A549 (cell line): ENCODE measurements around the gene AKAP11. TPM values are rescaled to one million over a fixed set of nuclear protein-coding genes. Genes with fewer than 3 reads are reported as not detected.

Experiments
- ATAC-seq, 2 experiments: fragments of 200-7000 bp in 1 of 2; fragments of >200 bp in 1 of 2; cut with Nextera tagmentation in 1 of 2; cut with Tn5 transposase in 1 of 2; 3 replicates each; pipeline versions ENCODE4 v1.8.0 to v1.9.1; 2018 to 2020; ENCODE audit warnings: mild to moderate bottlenecking in 1 of 2, moderate library complexity in 1 of 2
- CTCF ChIA-PET: fragments of 300-600 bp; sonication (Branson Sonifier 250); formaldehyde crosslinking; extraction: SDS; loops from one replicate; lab custom pipeline; 2021; ENCODE audit warnings: antibody characterized with exemption, inconsistent platforms; lab: Yijun Ruan, JAX
- POLR2A ChIA-PET: fragments of 350-600 bp; formaldehyde crosslinking; extraction: SDS; loops from one replicate; lab custom pipeline; 2021; ENCODE audit warnings: antibody characterized with exemption, inconsistent platforms; lab: Yijun Ruan, JAX
- DNase-seq, 2 experiments: peaks; one replicate each; pipeline versions ENCODE4 v3.0.0 to v3.0.0-alpha.2; 2011 to 2016; ENCODE audit warnings: low read depth in 1 of 2, low spot score in 1 of 2
- FAIRE-seq: peaks from 2 replicates; lab custom pipeline; 2011; peaks lifted over from hg19 to GRCh38; lab: Jason Lieb, UNC
- H3K27ac ChIP-seq, 2 experiments: fragments of >200 bp; sonication (Bioruptor Twin); formaldehyde crosslinking; 3 replicates each; pipeline ENCODE4 v1.5.1; 2016 to 2017
- H3K4me1 ChIP-seq: fragments of >200 bp; sonication (Bioruptor Twin); formaldehyde crosslinking; 3 replicates; pipeline ENCODE4 v1.6.1; 2016
- H3K4me2 ChIP-seq: fragments of >200 bp; sonication (Bioruptor Twin); formaldehyde crosslinking; 3 replicates; pipeline ENCODE4 v1.6.1; 2016
- H3K4me3 ChIP-seq: fragments of >200 bp; sonication (Bioruptor Twin); formaldehyde crosslinking; 3 replicates; pipeline ENCODE4 v1.5.1; 2016
- H3K9me3 ChIP-seq: fragments of >200 bp; sonication (Bioruptor Twin); formaldehyde crosslinking; 3 replicates; pipeline ENCODE4 v1.6.1; 2016
- CBX2 ChIP-seq: fragments of 200-600 bp; sonication (generic); IDR thresholded peaks from 2 replicates; pipeline ENCODE4 v1.6.1; 2016; ENCODE audit warnings: low read depth, mild to moderate bottlenecking, borderline replicate concordance
- CEBPB ChIP-seq, 2 experiments: fragments of >200 bp in 1 of 2; sonication (Bioruptor Twin) in 1 of 2; formaldehyde crosslinking in 1 of 2; IDR thresholded peaks; 2 replicates each; pipeline ENCODE4 v1.6.1; 2012 to 2016
- EHF ChIP-seq: fragments of 250-450 bp; sonication (Bioruptor Pico); IDR thresholded peaks from 2 replicates; pipeline ENCODE4 v1.5.0; 2020; ENCODE audit warnings: mild to moderate bottlenecking
- ESRRA ChIP-seq: fragments of 150-350 bp; IDR thresholded peaks from 2 replicates; pipeline ENCODE4 v1.6.1; 2014; ENCODE audit warnings: mild to moderate bottlenecking, low read length, borderline replicate concordance
- FOSL2 ChIP-seq, 2 experiments: fragments of 450-650 bp in 1 of 2; fragments of >200 bp in 1 of 2; sonication (Bioruptor Twin) in 1 of 2; formaldehyde crosslinking; IDR thresholded peaks; 2 replicates each; pipeline versions ENCODE4 v1.5.0 to v1.6.1; 2016 to 2020; ENCODE audit warnings: mild to moderate bottlenecking in 1 of 2, moderate library complexity in 1 of 2
- GATA3 ChIP-seq: IDR thresholded peaks from 2 replicates; pipeline ENCODE4 v1.6.1; 2012; ENCODE audit warnings: borderline replicate concordance
- HES2 ChIP-seq: fragments of >200 bp; sonication (Bioruptor Twin); formaldehyde crosslinking; IDR thresholded peaks from 2 replicates; pipeline ENCODE4 v1.6.1; 2016
- HOXA7 ChIP-seq: fragments of 250-450 bp; sonication (Bioruptor Pico); IDR thresholded peaks from 2 replicates; pipeline ENCODE4 v1.5.0; 2020; ENCODE audit warnings: mild to moderate bottlenecking, moderate library complexity
- HOXB13 ChIP-seq: fragments of 250-450 bp; sonication (Bioruptor Pico); IDR thresholded peaks from 2 replicates; pipeline ENCODE4 v1.5.0; 2020; ENCODE audit warnings: low read depth, mild to moderate bottlenecking, moderate library complexity
- HOXB5 ChIP-seq: fragments of 250-450 bp; sonication (Bioruptor Pico); IDR thresholded peaks from 2 replicates; pipeline ENCODE4 v1.5.0; 2020; ENCODE audit warnings: mild to moderate bottlenecking, moderate library complexity
- MAFK ChIP-seq: fragments of 450-650 bp; IDR thresholded peaks from 2 replicates; pipeline ENCODE4 v1.6.1; 2014; ENCODE audit not compliant: partially characterized antibody
- MYC ChIP-seq: IDR thresholded peaks from 2 replicates; pipeline ENCODE4 v1.6.1; 2012; ENCODE audit warnings: mild to moderate bottlenecking, inconsistent platforms, low read length, improper control_type of control experiment, borderline replicate concordance
- RAD21 ChIP-seq, 2 experiments: fragments of >200 bp in 1 of 2; sonication (Bioruptor Twin) in 1 of 2; formaldehyde crosslinking in 1 of 2; IDR thresholded peaks in 1 of 2; conservative IDR thresholded peaks in 1 of 2; 2 replicates in 1 of 2; 3 replicates in 1 of 2; pipeline ENCODE4 v1.6.1; 2012 to 2018; ENCODE audit warnings: inconsistent platforms in 1 of 2
- RARB ChIP-seq: fragments of 250-450 bp; sonication (Bioruptor Pico); IDR thresholded peaks from 2 replicates; pipeline ENCODE4 v1.8.0; 2021; ENCODE audit warnings: mild to moderate bottlenecking, moderate library complexity
- RCOR1 ChIP-seq: fragments of 150-350 bp; IDR thresholded peaks from 2 replicates; pipeline ENCODE4 v1.6.1; 2014; ENCODE audit warnings: antibody characterized with exemption, low read length, low read depth
- RFX5 ChIP-seq: fragments of 450-650 bp; IDR thresholded peaks from 2 replicates; pipeline ENCODE4 v1.7.1; 2014; ENCODE audit warnings: antibody characterized with exemption, mild to moderate bottlenecking, moderate library complexity
- RNF2 ChIP-seq: fragments of 200-600 bp; sonication (generic); IDR thresholded peaks from 2 replicates; pipeline ENCODE4 v1.6.1; 2016; ENCODE audit warnings: low read depth, mild to moderate bottlenecking, antibody characterized with exemption, moderate library complexity, borderline replicate concordance
- TP53 ChIP-seq: fragments of 250-450 bp; sonication (Bioruptor Pico); IDR thresholded peaks from 2 replicates; pipeline ENCODE4 v1.5.0; 2021; ENCODE audit warnings: mild to moderate bottlenecking, moderate library complexity
- USF2 ChIP-seq: fragments of 450-650 bp; IDR thresholded peaks from 2 replicates; pipeline ENCODE4 v1.6.1; 2014; ENCODE audit warnings: antibody characterized with exemption
- ZC3H11A ChIP-seq: fragments of 450-650 bp; IDR thresholded peaks from 2 replicates; pipeline ENCODE4 v1.6.1; 2014; ENCODE audit warnings: antibody characterized with exemption, mild to moderate bottlenecking
- ZNF302 ChIP-seq: fragments of 250-450 bp; sonication (Bioruptor Pico); IDR thresholded peaks from 2 replicates; pipeline ENCODE4 v1.9.0; 2021; ENCODE audit warnings: inconsistent platforms, mild to moderate bottlenecking, moderate library complexity
- ZSCAN20 ChIP-seq: fragments of 250-450 bp; sonication (Bioruptor Pico); IDR thresholded peaks from 2 replicates; pipeline ENCODE4 v1.8.0; 2022; ENCODE audit warnings: mild to moderate bottlenecking, moderate library complexity
- WGBS: methylation state at CpG from one replicate; pipeline ENCODE4 v1.1.6; 2017; ENCODE audit errors: missing lambda C conversion rate; 5-methylcytosine and 5-hydroxymethylcytosine counted together
- polyA plus RNA-seq, 4 experiments: library from polyadenylated mRNA; depleted of rRNA in 3 of 4; stranded (reverse); fragments of >200 nt; fragmentation: RNase III in 1 of 4; extraction: RNeasy Plus Mini Kit Qiagen cat#74134 plus additional on column Dnase treatment in 1 of 4; gene quantifications; 2 replicates in 3 of 4; 3 replicates in 1 of 4; pipeline ENCODE4 v1.2.3, GENCODE V29; 2011 to 2017
- TF ChIP-seq, protein P1 (sequence below): IDR thresholded peaks from 2 replicates; pipeline ENCODE4 v1.6.1; 2012
- TF ChIP-seq, protein P2 (sequence below): fragments of >200 bp; sonication (Bioruptor Twin); formaldehyde crosslinking; IDR thresholded peaks from 3 replicates; pipeline ENCODE4 v1.5.1; 2016

AKAP11 gene
- polyA plus RNA-seq, 2 of the 4 experiments (the other 2 are of a cell fraction), result 7.2 to 21.3 TPM

- Histone ChIP-seq H3K4me3 (no peak overlapping the region), H3K4me2 (no peak overlapping the region), H3K27ac (no peak overlapping the region), H3K9me3 (no peaks in the 10 kb centered on the region), H3K4me1 (0 out of 3 replicates have a peak, but pooled peaks cover 3% of the 10 kb centered on the region)
- DNase-seq, result no peak
- no peak for FAIRE-seq
- TF ChIP-seq, protein P1, sequence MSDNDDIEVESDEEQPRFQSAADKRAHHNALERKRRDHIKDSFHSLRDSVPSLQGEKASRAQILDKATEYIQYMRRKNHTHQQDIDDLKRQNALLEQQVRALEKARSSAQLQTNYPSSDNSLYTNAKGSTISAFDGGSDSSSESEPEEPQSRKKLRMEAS, result no peak
- TF ChIP-seq CEBPB (IDR thresholded peaks at IDR 0.05), result no peak
- TF ChIP-seq RNF2, result no peak
- no peak for TF ChIP-seq HOXB13 (CRISPR knock-in tag)
- TF ChIP-seq EHF, result no peak
- TF ChIP-seq HOXB5, result no peak
- no peak for TF ChIP-seq ESRRA
- no peak for TF ChIP-seq GATA3
- no peak for TF ChIP-seq HOXA7 (CRISPR knock-in tag)
- TF ChIP-seq MYC, result no peak
- TF ChIP-seq, protein P2, sequence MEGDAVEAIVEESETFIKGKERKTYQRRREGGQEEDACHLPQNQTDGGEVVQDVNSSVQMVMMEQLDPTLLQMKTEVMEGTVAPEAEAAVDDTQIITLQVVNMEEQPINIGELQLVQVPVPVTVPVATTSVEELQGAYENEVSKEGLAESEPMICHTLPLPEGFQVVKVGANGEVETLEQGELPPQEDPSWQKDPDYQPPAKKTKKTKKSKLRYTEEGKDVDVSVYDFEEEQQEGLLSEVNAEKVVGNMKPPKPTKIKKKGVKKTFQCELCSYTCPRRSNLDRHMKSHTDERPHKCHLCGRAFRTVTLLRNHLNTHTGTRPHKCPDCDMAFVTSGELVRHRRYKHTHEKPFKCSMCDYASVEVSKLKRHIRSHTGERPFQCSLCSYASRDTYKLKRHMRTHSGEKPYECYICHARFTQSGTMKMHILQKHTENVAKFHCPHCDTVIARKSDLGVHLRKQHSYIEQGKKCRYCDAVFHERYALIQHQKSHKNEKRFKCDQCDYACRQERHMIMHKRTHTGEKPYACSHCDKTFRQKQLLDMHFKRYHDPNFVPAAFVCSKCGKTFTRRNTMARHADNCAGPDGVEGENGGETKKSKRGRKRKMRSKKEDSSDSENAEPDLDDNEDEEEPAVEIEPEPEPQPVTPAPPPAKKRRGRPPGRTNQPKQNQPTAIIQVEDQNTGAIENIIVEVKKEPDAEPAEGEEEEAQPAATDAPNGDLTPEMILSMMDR, result no peak
- TF ChIP-seq RARB (CRISPR knock-in tag), result no peak
- TF ChIP-seq ZSCAN20 (CRISPR knock-in tag), result no peak
- TF ChIP-seq ZNF302 (CRISPR knock-in tag), result no peak
- TF ChIP-seq RCOR1, result no peak
- CTCF ChIA-PET, result interaction anchor here (0.9 to 1.4 kb wide), 4 partner anchors 10 to 261 kb away, joined by 3 to 4 read pairs (median 4); no protein-coding TSS in a partner anchor
- POLR2A ChIA-PET, result no interaction called here
- ATAC-seq, result no peak
- 58% methylated on average over 6 of the region's 6 CpGs for WGBS
These were observed 62.4 kb downstream of the AKAP11 start for GRCh38 chr13:42334329-42334706.

GRCh38 chr13:42337808-42338600 lies 66.1 kb downstream of the AKAP11 start:
- WGBS, result 53% methylated on average over 7 of the region's 7 CpGs
- TF ChIP-seq TP53 (CRISPR knock-in tag) (no peak), RAD21 (conservative IDR thresholded peaks at IDR 0.05 in 1 of 2, IDR thresholded peaks at IDR 0.05 in 1 of 2) (no peak), CBX2 (no peak), ESRRA (no peak), MAFK (no peak), ZC3H11A (no peak), HES2 (no peak), HOXB13 (CRISPR knock-in tag) (no peak), FOSL2 (IDR thresholded peaks at IDR 0.05) (no peak), FOSL2 (CRISPR knock-in tag; IDR thresholded peaks at IDR 0.05) (no peak), USF2 (no peak), EHF (no peak), RFX5 (no peak), GATA3 (no peak)
- TF ChIP-seq, all 56 proteins: peak for 0
- FAIRE-seq, result no peak
- Histone ChIP-seq H3K27ac (no peak overlapping the region), H3K4me2 (no peak overlapping the region), H3K4me1 (no peaks in the 10 kb centered on the region), H3K4me3 (no peak overlapping the region), H3K9me3 (no peaks in the 10 kb centered on the region)
- ChIA-PET CTCF (no interaction called here), POLR2A (no interaction called here)
- no peak for ATAC-seq
- no peak for DNase-seq
